GM19023 (cell line): ENCODE data around the gene GOT1.

ENCODE experiments used
- ATAC-seq: cut with Tn5 transposase; IDR thresholded peaks from one replicate; pipeline ENCODE4 v1.9.1; 2021; ENCODE audit warnings: mild to moderate bottlenecking, moderate library complexity; ENCODE audit not compliant: unreplicated experiment

GOT1 gene

GRCh38 chr10:99430451-99431189, at the start of gene GOT1:
Gene GOT1, minus strand, starts transcription at chr10:99430624. Its CDS starts 59 bp downstream, at chr10:99430565.
- ATAC-seq, result peak; percentile 96

GRCh38 chr10:99470327-99470726, 39.9 kb upstream of the GOT1 start:
- ATAC-seq, result no peak

DNA sequence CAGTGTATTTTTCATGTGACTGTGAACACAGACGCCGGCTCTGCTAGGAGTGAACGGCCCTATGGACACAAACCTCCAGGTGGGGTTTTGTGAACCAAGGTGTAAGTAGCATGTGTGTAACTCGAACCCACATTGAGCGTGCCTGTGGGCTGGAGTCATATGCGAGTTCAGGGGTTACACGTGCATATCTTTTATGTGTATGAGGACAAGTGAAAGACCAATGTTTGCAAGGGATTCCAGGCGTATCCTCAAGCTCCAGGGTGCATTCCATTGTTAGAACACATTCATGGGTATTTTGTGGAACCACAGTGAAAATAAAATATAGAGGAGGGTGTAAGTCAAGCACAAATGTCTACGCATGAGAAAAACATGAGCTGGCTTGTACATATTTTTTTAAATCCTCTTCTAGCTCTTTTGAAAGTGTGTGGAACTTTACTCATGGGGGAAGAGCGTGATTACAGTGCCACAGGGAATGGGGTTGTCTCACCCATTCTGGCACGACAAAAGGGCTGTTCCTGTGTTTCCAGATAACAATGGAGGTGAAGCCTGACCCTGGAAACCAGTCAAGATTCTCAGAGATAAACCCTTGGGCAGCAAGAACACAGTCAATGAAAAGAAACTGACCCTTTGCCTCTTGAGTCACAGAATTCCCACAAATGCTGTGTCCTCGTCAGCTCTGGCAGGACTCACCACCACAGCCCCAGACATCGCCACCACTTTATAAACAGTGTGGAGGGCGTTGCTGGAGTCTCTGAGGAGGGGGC, 37.0 kb upstream of the GOT1 start:
- ATAC-seq, result no peak

GRCh38 chr10:99466632-99467223, 36.3 kb upstream of the GOT1 start:
- ATAC-seq, result no peak

DNA sequence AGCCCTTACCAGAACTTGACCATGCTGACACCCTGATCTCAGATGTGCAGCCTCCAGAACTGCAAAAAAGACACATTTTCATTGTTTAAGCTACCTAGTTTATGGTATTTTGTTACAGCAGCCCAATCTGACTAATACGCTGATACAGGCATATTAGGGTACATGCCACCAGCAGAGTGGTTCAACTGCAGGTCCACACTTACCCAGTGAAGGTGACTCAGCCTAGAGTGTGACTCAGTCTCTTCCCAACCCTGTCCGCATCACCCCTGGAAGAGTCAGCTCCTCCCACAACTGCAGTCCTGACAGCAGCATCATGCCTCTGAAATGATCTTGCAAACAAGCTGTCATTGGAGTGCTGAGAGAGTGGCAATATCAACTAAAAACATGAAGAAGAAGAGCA, 30.8 kb upstream of the GOT1 start:
- no peak for ATAC-seq

GRCh38 chr10:99460070-99460469, 29.6 kb upstream of the GOT1 start:
- ATAC-seq, result no peak

DNA sequence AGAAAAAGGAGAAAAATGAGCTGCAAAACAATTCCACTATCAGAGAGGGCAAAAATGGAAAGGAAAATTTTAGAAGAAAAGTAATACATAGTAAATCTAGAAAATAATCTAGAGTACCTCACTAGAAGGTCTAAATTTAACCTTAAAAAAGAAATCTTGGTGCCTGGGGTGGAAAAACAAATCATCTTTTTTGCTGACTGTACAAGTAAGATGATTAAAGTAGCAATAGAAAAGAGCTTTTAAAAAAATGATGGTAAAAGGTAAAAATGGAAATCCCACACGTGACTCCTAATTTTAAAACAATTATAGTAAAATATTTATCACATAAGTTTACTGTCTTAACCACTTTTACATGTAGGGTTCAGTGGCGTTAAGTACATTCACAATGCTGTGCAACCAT, 28.8 kb upstream of the GOT1 start:
- ATAC-seq, result no peak

- no peak for ATAC-seq
These were observed 27.4 kb upstream of the GOT1 start for GRCh38 chr10:99457813-99458212.

GRCh38 chr10:99456931-99457288, 26.5 kb upstream of the GOT1 start:
- no peak for ATAC-seq

DNA sequence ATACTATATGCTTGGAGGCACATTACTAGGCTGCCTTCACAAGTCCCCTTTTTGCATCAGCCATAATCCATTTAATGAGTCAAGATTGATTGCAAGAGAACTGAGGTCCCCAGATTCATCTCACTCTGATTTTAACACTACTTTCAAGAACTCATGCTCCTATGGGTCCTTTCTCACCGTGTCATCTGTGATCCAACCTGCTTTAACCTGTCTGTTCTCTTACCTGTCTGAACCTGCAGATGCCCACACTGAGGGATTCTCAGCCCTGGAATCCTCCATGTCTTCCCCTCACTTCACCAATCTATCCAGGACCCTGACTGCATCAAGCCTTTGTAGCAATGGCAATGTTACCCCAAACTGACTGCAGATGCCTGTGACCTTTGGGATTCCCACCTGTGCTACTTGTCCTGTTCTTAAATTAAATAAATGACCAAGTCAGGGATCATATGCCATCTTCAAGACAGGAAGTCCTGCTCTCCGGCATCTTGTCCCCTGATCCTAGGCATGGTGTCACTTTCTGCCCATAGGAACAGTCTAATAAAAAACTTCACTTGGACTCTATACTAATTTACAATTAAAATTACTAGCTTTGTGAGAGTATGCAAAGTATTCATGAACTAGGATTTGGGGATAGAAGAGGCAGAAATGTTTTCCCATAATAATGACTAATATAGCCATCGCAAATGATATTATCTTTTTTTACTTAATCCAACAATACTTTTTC, 25.9 kb upstream of the GOT1 start:
- ATAC-seq, result no peak

DNA sequence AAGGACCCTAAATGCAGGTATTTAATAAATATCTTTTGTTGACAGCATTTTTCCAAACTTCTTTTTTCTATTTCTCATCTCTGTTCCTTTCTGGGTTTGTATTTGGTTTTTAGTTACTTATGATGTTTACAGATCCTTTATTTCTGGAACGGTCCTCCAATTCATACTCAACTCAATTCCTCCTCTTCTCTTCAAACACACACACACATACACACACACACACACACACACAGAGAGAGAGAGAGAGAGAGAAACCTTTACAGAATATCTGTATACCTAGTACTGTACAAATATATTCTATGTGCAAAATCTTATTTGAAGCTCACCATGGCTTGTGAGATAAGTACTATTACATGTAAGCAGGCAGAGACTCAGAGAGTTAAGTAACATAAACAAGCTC, 21.6 kb upstream of the GOT1 start:
- ATAC-seq, result no peak

DNA sequence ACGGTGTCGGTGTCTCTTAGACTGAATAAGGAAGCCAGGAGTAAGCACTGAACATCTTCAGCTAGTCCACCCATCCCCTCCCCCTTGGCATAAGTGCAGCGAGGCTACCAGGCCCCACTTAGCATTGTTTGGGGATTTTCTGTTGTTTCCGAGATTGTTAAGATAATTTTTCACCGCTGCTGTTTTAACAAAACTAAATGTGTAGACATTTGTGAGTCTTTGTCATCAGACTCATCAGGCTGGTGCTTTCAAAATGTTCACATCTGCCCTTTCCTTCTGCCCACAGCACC, 21.0 kb upstream of the GOT1 start:
- ATAC-seq, result no peak

GRCh38 chr10:99450624-99451498, 20.4 kb upstream of the GOT1 start:
- no peak for ATAC-seq

- no peak for ATAC-seq
These were observed 19.7 kb upstream of the GOT1 start for GRCh38 chr10:99450156-99450555.

GRCh38 chr10:99449023-99449422, 18.6 kb upstream of the GOT1 start:
- ATAC-seq, result no peak

- no peak for ATAC-seq
These were observed 14.1 kb upstream of the GOT1 start for GRCh38 chr10:99444383-99445045.

DNA sequence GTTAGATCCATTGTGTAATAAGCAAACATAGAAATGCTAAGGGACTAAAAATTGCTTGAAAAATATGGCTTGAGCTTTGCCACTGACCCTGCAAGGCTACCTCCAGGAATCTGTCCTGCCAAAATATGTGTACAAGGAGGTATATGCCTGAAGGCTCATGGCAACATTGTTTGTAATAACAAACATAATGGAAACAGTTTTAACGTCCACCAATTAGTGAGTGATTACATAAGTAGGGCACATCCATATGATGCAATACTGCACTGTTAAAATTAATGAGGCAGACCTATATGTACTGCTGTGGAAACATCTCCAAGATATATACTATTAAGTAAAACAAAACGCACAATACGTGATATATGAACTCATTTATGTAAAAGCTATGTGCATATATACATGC, 13.1 kb upstream of the GOT1 start:
- no peak for ATAC-seq

- ATAC-seq, result no peak
These were observed 12.0 kb upstream of the GOT1 start for GRCh38 chr10:99442394-99442793.

DNA sequence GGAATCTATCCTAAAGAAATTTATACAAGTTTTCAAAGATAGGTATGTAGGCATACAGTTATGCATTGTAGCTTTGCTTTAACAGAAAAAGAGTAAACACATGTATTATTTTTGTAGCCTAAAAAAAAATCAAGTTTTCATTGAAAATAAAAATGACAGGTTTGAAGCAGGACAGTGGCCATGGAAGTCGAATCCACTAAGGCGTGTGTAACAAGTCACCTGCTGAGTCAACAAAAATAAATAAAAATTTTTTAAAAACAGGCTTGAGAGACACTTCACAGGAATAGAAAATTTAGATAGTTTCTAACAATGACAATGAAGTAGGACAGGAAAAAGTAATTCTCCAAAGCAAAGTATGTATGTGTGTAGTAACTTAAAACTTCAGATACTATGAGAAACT, 8.5 kb upstream of the GOT1 start:
- no peak for ATAC-seq

- ATAC-seq, result no peak
These were observed 5.7 kb upstream of the GOT1 start for GRCh38 chr10:99435986-99436638.
